Measurements from ENCODE around the gene DCTN3. TPM values are rescaled to one million over a fixed set of nuclear protein-coding genes. Genes with fewer than 3 reads are reported as not detected.

Gene DCTN3
- total and polyA plus RNA-seq, 2 of the 4 experiments (the other 2 are of a cell fraction), result 122 to 183 TPM

DNA sequence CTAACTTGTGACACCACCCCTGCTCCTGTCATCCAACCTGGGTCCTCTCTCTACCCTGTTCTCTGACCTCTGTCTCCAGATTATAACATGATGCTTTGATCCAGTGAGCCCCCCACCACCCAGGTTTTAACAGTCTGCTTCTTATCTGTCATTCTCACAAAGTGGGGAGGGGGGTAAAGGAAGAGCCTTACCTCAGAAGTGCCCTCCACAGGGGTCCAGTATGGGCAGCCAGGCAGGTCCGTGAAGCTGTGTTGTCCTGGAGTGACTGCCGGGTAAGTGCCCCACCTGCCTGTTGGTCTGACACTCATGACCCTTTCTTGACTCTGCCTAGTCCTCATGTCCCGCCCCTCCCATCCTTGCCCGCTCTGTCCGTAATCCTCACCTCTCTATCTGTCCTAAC lies 35.1 kb upstream of the DCTN3 start:
- Histone ChIP-seq H4K91ac (ENCODE audit: insufficient read depth, low read depth, low read length) (no peak overlapping the region), H3K18ac (ENCODE audit: low read depth, low read length) (no peak overlapping the region), H2BK120ac (ENCODE audit: low read depth, low read length) (no peak overlapping the region), H3K9me1 (ENCODE audit: insufficient read depth, low read length) (peaks cover 30% of the 10 kb centered on the region), H3K4me3 (ENCODE audit: insufficient read depth, low read depth, low read length) (no peak overlapping the region), H2BK15ac (ENCODE audit: low read depth, low read length) (no peak overlapping the region), H3K56ac (ENCODE audit: extremely low read depth, insufficient read depth, low read length) (no peak overlapping the region), H4K5ac (ENCODE audit: low read depth, low read length) (no peak overlapping the region), H3K27me3 (ENCODE audit: control insufficient read depth, insufficient read depth, low read length) (no peaks in the 10 kb centered on the region), H3K4me1 (ENCODE audit: control insufficient read depth, insufficient read depth, low read length) (peaks cover 35% of the 10 kb centered on the region), H3K4ac (ENCODE audit: low read depth, low read length) (no peak overlapping the region), H2BK5ac (ENCODE audit: low read depth, low read length, poor library complexity, severe bottlenecking) (no peak overlapping the region), H3K9ac (ENCODE audit: low read depth, low read length) (no peak overlapping the region), H3K36me3 (ENCODE audit: control insufficient read depth, insufficient read depth, low read length) (peaks cover 4% of the 10 kb centered on the region; the same call in 1 of the 2 replicates), H2AK5ac (ENCODE audit: low read depth, low read length) (no peak overlapping the region), H2BK20ac (ENCODE audit: low read depth, low read length) (no peak overlapping the region), H4K8ac (ENCODE audit: low read depth in 2 of 2, low read length in 2 of 2) (no peak overlapping the region), H2AFZ (replicated peaks; ENCODE audit: low read length, poor library complexity) (no peak overlapping the region), H2AK9ac (replicated peaks; ENCODE audit: low read depth, low read length, poor library complexity) (no peak overlapping the region), H3K79me1 (ENCODE audit: low read depth in 1 of 2, low read length in 2 of 2) (peaks cover 0 to 29% of the 10 kb centered on the region in 2 experiments; a peak in 2 of 4 replicates), H3K9me3 (ENCODE audit: control insufficient read depth, insufficient read depth, low read length) (no peaks in the 10 kb centered on the region), H4K20me1 (ENCODE audit: insufficient read depth, low read length) (no peaks in the 10 kb centered on the region), H3K23ac (ENCODE audit: low read depth, low read length) (no peak overlapping the region), H3K27ac (ENCODE audit: insufficient read depth, low read length) (no peak overlapping the region), H3K4me2 (ENCODE audit: low read depth, low read length) (no peak overlapping the region), H3K14ac (replicated peaks; ENCODE audit: low read depth, low read length) (no peak overlapping the region)
- dilution Hi-C loops (cut with HindIII; ENCODE audit: low sequenced_read_pairs, unreplicated experiment) (no loop called here), in situ Hi-C loops (cut with MboI; ENCODE audit: low sequenced_read_pairs) (no loop called here), intact Hi-C loops (cut with micrococcal nuclease) (no loop called here)
- ATAC-seq (ENCODE audit: low read depth) (no peak), DNase-seq (no peak)
- ChIA-PET POLR2A (ENCODE audit: unreplicated experiment) (no interaction called here), CTCF (no interaction called here)
- TF ChIP-seq SMC3 (IDR thresholded peaks at IDR 0.05; ENCODE audit: low read depth, low read length) (no peak), MAZ (IDR thresholded peaks at IDR 0.05; ENCODE audit: borderline replicate concordance, low read depth, low read length) (no peak), NFE2L2 (IDR thresholded peaks at IDR 0.05; ENCODE audit: low read depth, low read length) (no peak), MAFK (IDR thresholded peaks at IDR 0.05; ENCODE audit: low read depth, low read length) (no peak), CEBPB (IDR thresholded peaks at IDR 0.05; ENCODE audit: low read depth, low read length) (no peak), POLR2A (IDR thresholded peaks at IDR 0.05; ENCODE audit: low read depth, low read length) (no peak), RCOR1 (IDR thresholded peaks at IDR 0.05; ENCODE audit: insufficient replicate concordance, low read length) (no peak), RFX5 (IDR thresholded peaks at IDR 0.05; ENCODE audit: low read depth, low read length) (no peak), CHD1 (IDR thresholded peaks at IDR 0.05; ENCODE audit: low read depth, low read length) (no peak), FOS (IDR thresholded peaks at IDR 0.05; ENCODE audit: low read depth, low read length) (no peak), MXI1 (IDR thresholded peaks at IDR 0.05; ENCODE audit: borderline replicate concordance, low read depth, low read length) (no peak), RAD21 (IDR thresholded peaks at IDR 0.05; ENCODE audit: low read length) (no peak), BHLHE40 (IDR thresholded peaks at IDR 0.05; ENCODE audit: low read depth, low read length) (no peak)
- TF ChIP-seq, protein P1, sequence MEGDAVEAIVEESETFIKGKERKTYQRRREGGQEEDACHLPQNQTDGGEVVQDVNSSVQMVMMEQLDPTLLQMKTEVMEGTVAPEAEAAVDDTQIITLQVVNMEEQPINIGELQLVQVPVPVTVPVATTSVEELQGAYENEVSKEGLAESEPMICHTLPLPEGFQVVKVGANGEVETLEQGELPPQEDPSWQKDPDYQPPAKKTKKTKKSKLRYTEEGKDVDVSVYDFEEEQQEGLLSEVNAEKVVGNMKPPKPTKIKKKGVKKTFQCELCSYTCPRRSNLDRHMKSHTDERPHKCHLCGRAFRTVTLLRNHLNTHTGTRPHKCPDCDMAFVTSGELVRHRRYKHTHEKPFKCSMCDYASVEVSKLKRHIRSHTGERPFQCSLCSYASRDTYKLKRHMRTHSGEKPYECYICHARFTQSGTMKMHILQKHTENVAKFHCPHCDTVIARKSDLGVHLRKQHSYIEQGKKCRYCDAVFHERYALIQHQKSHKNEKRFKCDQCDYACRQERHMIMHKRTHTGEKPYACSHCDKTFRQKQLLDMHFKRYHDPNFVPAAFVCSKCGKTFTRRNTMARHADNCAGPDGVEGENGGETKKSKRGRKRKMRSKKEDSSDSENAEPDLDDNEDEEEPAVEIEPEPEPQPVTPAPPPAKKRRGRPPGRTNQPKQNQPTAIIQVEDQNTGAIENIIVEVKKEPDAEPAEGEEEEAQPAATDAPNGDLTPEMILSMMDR (conservative IDR thresholded peaks at IDR 0.05; ENCODE audit: low read depth, low read length), result no peak
- TF ChIP-seq, protein P2, sequence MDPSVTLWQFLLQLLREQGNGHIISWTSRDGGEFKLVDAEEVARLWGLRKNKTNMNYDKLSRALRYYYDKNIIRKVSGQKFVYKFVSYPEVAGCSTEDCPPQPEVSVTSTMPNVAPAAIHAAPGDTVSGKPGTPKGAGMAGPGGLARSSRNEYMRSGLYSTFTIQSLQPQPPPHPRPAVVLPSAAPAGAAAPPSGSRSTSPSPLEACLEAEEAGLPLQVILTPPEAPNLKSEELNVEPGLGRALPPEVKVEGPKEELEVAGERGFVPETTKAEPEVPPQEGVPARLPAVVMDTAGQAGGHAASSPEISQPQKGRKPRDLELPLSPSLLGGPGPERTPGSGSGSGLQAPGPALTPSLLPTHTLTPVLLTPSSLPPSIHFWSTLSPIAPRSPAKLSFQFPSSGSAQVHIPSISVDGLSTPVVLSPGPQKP (IDR thresholded peaks at IDR 0.05; ENCODE audit: borderline replicate concordance, low read depth, low read length), result no peak
- TF ChIP-seq, protein P3, sequence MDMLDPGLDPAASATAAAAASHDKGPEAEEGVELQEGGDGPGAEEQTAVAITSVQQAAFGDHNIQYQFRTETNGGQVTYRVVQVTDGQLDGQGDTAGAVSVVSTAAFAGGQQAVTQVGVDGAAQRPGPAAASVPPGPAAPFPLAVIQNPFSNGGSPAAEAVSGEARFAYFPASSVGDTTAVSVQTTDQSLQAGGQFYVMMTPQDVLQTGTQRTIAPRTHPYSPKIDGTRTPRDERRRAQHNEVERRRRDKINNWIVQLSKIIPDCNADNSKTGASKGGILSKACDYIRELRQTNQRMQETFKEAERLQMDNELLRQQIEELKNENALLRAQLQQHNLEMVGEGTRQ (IDR thresholded peaks at IDR 0.05; ENCODE audit: low read depth, low read length), result no peak
- 87% methylated on average over 3 of the region's 5 CpGs; no CpG with 5 or more reads in 1 of the 2 experiments for WGBS, 2 experiments (ENCODE audit: extremely low coverage in 2 of 2, insufficient read length in 1 of 2)
- no TSS peak for BruUV-seq (replicated peaks)

All from IMR-90 (cell line).